Lung (tissue), 12 donors: ENCODE results near the gene SHROOM1. TPM values are rescaled to one million over a fixed set of nuclear protein-coding genes. Genes with fewer than 3 reads are reported as not detected.

ENCODE experiments used
- ATAC-seq: fragments of 200-7000 bp; cut with Tn5 transposase; one replicate; pipeline ENCODE4 v1.9.1; 2020; ENCODE audit warnings: moderate number of reproducible peaks; ENCODE audit not compliant: insufficient read depth, low FRiP score
- DNase-seq, 3 donors: peaks; one replicate each; pipeline ENCODE4 v3.0.0-alpha.2; 2013 to 2017
- H3K27ac ChIP-seq, 2 donors: one replicate each; pipeline ENCODE4 v1.5.1; 2013; ENCODE audit warnings: mild to moderate bottlenecking in 2 of 2, moderate library complexity in 2 of 2, control low read depth in 1 of 2, inconsistent platforms in 1 of 2, low read depth in 1 of 2, low read length in 1 of 2
- H3K27me3 ChIP-seq, 3 donors: one replicate each; pipeline ENCODE4 v1.5.1; 2013; ENCODE audit warnings: low read length in 2 of 3; ENCODE audit not compliant: control insufficient read depth in 3 of 3, insufficient read depth in 3 of 3
- H3K36me3 ChIP-seq, 4 donors: one replicate each; pipeline ENCODE4 v1.5.1; 2013; ENCODE audit warnings: low read length in 4 of 4, mild to moderate bottlenecking in 1 of 4, moderate library complexity in 1 of 4; ENCODE audit not compliant: control insufficient read depth in 4 of 4, insufficient read depth in 4 of 4
- H3K4me1 ChIP-seq, 5 donors: one replicate each; pipeline ENCODE4 v1.5.1; 2013; ENCODE audit warnings: low read length in 5 of 5, mild to moderate bottlenecking in 2 of 5, moderate library complexity in 1 of 5; ENCODE audit not compliant: control insufficient read depth in 5 of 5, insufficient read depth in 5 of 5
- H3K4me3 ChIP-seq: one replicate; pipeline ENCODE4 v1.5.1; 2013; ENCODE audit warnings: mild to moderate bottlenecking, control low read depth, moderate library complexity
- H3K9ac ChIP-seq, 2 donors: one replicate each; pipeline ENCODE4 v1.5.1; 2013; ENCODE audit warnings: low read length in 2 of 2, control low read depth in 1 of 2; ENCODE audit not compliant: insufficient read depth in 1 of 2
- H3K9me3 ChIP-seq, 4 donors: one replicate each; pipeline ENCODE4 v1.5.1; 2013; ENCODE audit warnings: low read length in 3 of 4, mild to moderate bottlenecking in 1 of 4, moderate library complexity in 1 of 4; ENCODE audit not compliant: control insufficient read depth in 4 of 4, insufficient read depth in 3 of 4
- WGBS, 2 donors: extraction: QIAGEN DNeasy Blood & Tissue Kit; methylation state at CpG; one replicate each; pipeline ENCODE4 v1.1.7; 2013; 5-methylcytosine and 5-hydroxymethylcytosine counted together
- polyA plus RNA-seq, 2 donors: library from polyadenylated mRNA; stranded (reverse); fragments of 200-250 nt; gene quantifications; one replicate each; pipeline ENCODE4 v1.2.1, GENCODE V29; 2013
- total RNA-seq, 2 donors: library from RNA; depleted of rRNA in 1 of 2; stranded (reverse); fragments of >200 nt in 1 of 2; gene quantifications; one replicate each; pipeline ENCODE4 v1.2.1, GENCODE V29; 2014 to 2021
- TF ChIP-seq, protein P1 (sequence below): IDR thresholded peaks from 2 replicates; pipeline ENCODE4 v1.5.1; 2012; ENCODE audit warnings: mild to moderate bottlenecking; ENCODE audit errors: control extremely low read depth, extremely low read depth
- donor health status: control.
- donor health status: control.
- donor health status: Bipolar disorder and iron deficiency.
- donor health status: healthy.
- donor health status: DM: yes; HTN: yes; CAD: no.

Gene SHROOM1
- total and polyA plus RNA-seq, 4 donors: 7.0 to 21.9 (median 11.4) TPM

DNA sequence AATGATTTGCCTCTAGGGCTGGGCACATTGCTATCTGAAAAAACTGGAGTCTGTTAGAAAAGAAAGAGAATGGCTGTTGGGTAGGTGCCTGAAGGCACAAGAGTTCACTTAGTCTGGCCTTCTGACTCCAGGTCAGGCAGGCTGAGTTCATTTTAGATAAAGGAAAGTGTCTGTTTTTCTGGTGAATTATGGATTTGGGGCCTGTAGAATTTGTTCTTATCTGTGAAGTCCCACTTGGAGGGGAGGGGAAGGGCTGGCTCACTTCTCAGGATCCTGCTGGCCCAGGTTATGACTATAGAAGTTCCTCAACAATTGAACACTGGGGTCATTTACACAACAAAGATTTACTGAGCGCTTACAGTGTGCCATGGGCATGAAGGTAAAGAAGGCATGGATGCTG is 41.9 kb downstream of the SHROOM1 start:
- DNase-seq (no peak), ATAC-seq (no peak)
- H3K9me3 ChIP-seq: no peaks in the 10 kb centered on the region
- H3K27ac ChIP-seq: no peak overlapping the region
- 96 to 98% methylated on average over 1 of the region's 1 CpG for WGBS, 2 donors
- no peaks in the 10 kb centered on the region for H3K36me3 ChIP-seq
- H3K9ac ChIP-seq: no peak overlapping the region
- no peaks in the 10 kb centered on the region for H3K27me3 ChIP-seq
- H3K4me1 ChIP-seq: no peaks in the 10 kb centered on the region
- no peak overlapping the region for H3K4me3 ChIP-seq
- TF ChIP-seq, protein P1, sequence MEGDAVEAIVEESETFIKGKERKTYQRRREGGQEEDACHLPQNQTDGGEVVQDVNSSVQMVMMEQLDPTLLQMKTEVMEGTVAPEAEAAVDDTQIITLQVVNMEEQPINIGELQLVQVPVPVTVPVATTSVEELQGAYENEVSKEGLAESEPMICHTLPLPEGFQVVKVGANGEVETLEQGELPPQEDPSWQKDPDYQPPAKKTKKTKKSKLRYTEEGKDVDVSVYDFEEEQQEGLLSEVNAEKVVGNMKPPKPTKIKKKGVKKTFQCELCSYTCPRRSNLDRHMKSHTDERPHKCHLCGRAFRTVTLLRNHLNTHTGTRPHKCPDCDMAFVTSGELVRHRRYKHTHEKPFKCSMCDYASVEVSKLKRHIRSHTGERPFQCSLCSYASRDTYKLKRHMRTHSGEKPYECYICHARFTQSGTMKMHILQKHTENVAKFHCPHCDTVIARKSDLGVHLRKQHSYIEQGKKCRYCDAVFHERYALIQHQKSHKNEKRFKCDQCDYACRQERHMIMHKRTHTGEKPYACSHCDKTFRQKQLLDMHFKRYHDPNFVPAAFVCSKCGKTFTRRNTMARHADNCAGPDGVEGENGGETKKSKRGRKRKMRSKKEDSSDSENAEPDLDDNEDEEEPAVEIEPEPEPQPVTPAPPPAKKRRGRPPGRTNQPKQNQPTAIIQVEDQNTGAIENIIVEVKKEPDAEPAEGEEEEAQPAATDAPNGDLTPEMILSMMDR: no peak

- DNase-seq: no peak
- H3K4me3 ChIP-seq: no peak overlapping the region
- H3K9me3 ChIP-seq: no peaks in the 10 kb centered on the region
- peaks cover 0 to 2% (median 0%) of the 10 kb centered on the region in 5 donors for H3K4me1 ChIP-seq
- H3K9ac ChIP-seq: no peak overlapping the region
- no peak overlapping the region for H3K27ac ChIP-seq
- no peak for ATAC-seq
- WGBS, 2 donors: 99 to 100% methylated on average over 1 of the region's 1 CpG
- TF ChIP-seq, protein P1: no peak
- H3K36me3 ChIP-seq: no peaks in the 10 kb centered on the region
- peaks cover 0 to under 1% (median under 1%) of the 10 kb centered on the region in 3 donors for H3K27me3 ChIP-seq
Measured at GRCh38 chr5:132787076-132787475, 43.4 kb downstream of the SHROOM1 start.

- Histone ChIP-seq H3K27ac (no peak overlapping the region), H3K4me1 (peaks cover 0 to 2% (median 0%) of the 10 kb centered on the region in 5 donors), H3K36me3 (no peaks in the 10 kb centered on the region), H3K4me3 (no peak overlapping the region), H3K9ac (no peak overlapping the region), H3K27me3 (peaks cover 0 to 4% (median 4%) of the 10 kb centered on the region in 3 donors), H3K9me3 (no peaks in the 10 kb centered on the region)
- ATAC-seq (no peak), DNase-seq (no peak)
- 92% methylated on average over 4 of the region's 4 CpGs for WGBS, 2 donors
- TF ChIP-seq, protein P1: no peak
Measured at GRCh38 chr5:132785864-132786263, 44.6 kb downstream of the SHROOM1 start.

- 74 to 80% methylated on average over 5 of the region's 5 CpGs for WGBS, 2 donors
- no peak overlapping the region for H3K27ac ChIP-seq
- no peak for ATAC-seq
- H3K36me3 ChIP-seq: no peaks in the 10 kb centered on the region
- peaks cover 0 to 2% (median 0%) of the 10 kb centered on the region in 5 donors for H3K4me1 ChIP-seq
- peaks cover 0 to 4% (median 4%) of the 10 kb centered on the region in 3 donors for H3K27me3 ChIP-seq
- TF ChIP-seq, protein P1: no peak
- H3K4me3 ChIP-seq: no peak overlapping the region
- DNase-seq: no peak
- no peak overlapping the region for H3K9ac ChIP-seq
- H3K9me3 ChIP-seq: no peaks in the 10 kb centered on the region
Measured at GRCh38 chr5:132785365-132785764, 45.1 kb downstream of the SHROOM1 start.
